Liver (tissue), 9 donors: ENCODE measurements around the gene CEP135. TPM values are rescaled to one million over a fixed set of nuclear protein-coding genes. Genes with fewer than 3 reads are reported as not detected.

ENCODE experiments used
- DNase-seq: peaks from one replicate; pipeline ENCODE4 v3.0.0-alpha.2; 2017; ENCODE audit warnings: low spot score
- H3K27ac ChIP-seq, 2 donors: one replicate each; pipeline ENCODE4 v1.7.0; 2013; ENCODE audit warnings: inconsistent platforms in 2 of 2, low read length in 2 of 2, control low read depth in 1 of 2, low read depth in 1 of 2, mild to moderate bottlenecking in 1 of 2
- H3K27me3 ChIP-seq, 4 donors: one replicate each; pipeline versions ENCODE4 v1.6.1 to v1.7.0; 2013; ENCODE audit warnings: low read length in 3 of 4, inconsistent platforms in 1 of 4, mild to moderate bottlenecking in 1 of 4, moderate library complexity in 1 of 4; ENCODE audit not compliant: control insufficient read depth in 4 of 4, insufficient read depth in 4 of 4
- H3K36me3 ChIP-seq, 4 donors: one replicate each; pipeline versions ENCODE4 v1.6.1 to v1.7.0; 2013; ENCODE audit warnings: low read length in 3 of 4, mild to moderate bottlenecking in 3 of 4, low read depth in 1 of 4, moderate library complexity in 1 of 4; ENCODE audit not compliant: control insufficient read depth in 4 of 4, insufficient read depth in 3 of 4
- H3K4me1 ChIP-seq, 4 donors: one replicate each; pipeline versions ENCODE4 v1.6.1 to v1.7.0; 2013; ENCODE audit warnings: low read length in 3 of 4, mild to moderate bottlenecking in 3 of 4, moderate library complexity in 1 of 4; ENCODE audit not compliant: control insufficient read depth in 4 of 4, insufficient read depth in 4 of 4
- H3K4me3 ChIP-seq, 3 donors: one replicate each; pipeline versions ENCODE4 v1.6.1 to v1.7.0; 2013; ENCODE audit warnings: low read length in 3 of 3, control low read depth in 1 of 3, low read depth in 1 of 3, mild to moderate bottlenecking in 1 of 3
- H3K9ac ChIP-seq, 2 donors: one replicate each; pipeline ENCODE4 v1.7.0; 2013; ENCODE audit warnings: low read length in 2 of 2, mild to moderate bottlenecking in 2 of 2, moderate library complexity in 2 of 2, control low read depth in 1 of 2, low read depth in 1 of 2
- H3K9me3 ChIP-seq, 4 donors: one replicate each; pipeline versions ENCODE4 v1.6.1 to v1.7.0; 2013; ENCODE audit warnings: low read length in 3 of 4; ENCODE audit not compliant: control insufficient read depth in 4 of 4
- CTCF ChIP-seq: fragments of 150-350 bp; IDR thresholded peaks from 2 replicates; pipeline ENCODE4 v1.5.1; 2017; ENCODE audit warnings: improper control_type of control experiment, low read depth, low read length; ENCODE audit not compliant: missing input control
- EGR1 ChIP-seq, 2 donors: IDR thresholded peaks; 2 replicates each; pipeline ENCODE4 v1.6.1; 2016 to 2018; ENCODE audit warnings: antibody characterized with exemption in 2 of 2, low read depth in 2 of 2
- FOXA1 ChIP-seq: IDR thresholded peaks from 2 replicates; pipeline ENCODE4 v1.6.1; 2016; ENCODE audit warnings: antibody characterized with exemption
- GABPA ChIP-seq, 2 donors: IDR thresholded peaks in 1 of 2; conservative IDR thresholded peaks in 1 of 2; 2 replicates each; pipeline ENCODE4 v1.6.1; 2016; ENCODE audit warnings: antibody characterized with exemption in 2 of 2, mild to moderate bottlenecking in 1 of 2, moderate library complexity in 1 of 2
- HNF4A ChIP-seq, 2 donors: conservative IDR thresholded peaks; 2 replicates each; pipeline ENCODE4 v1.6.1; 2016; ENCODE audit warnings: antibody characterized with exemption in 2 of 2, mild to moderate bottlenecking in 2 of 2
- HNF4G ChIP-seq: IDR thresholded peaks from 2 replicates; pipeline ENCODE4 v1.6.1; 2016; ENCODE audit warnings: antibody characterized with exemption
- JUND ChIP-seq, 2 donors: IDR thresholded peaks; 2 replicates each; pipeline ENCODE4 v1.6.1; 2016; ENCODE audit warnings: antibody characterized with exemption in 2 of 2
- MAX ChIP-seq: IDR thresholded peaks from 2 replicates; pipeline ENCODE4 v1.6.1; 2016; ENCODE audit warnings: antibody characterized with exemption
- NR2F2 ChIP-seq: IDR thresholded peaks from 2 replicates; pipeline ENCODE4 v1.6.1; 2016; ENCODE audit warnings: antibody characterized with exemption
- RAD21 ChIP-seq, 2 donors: IDR thresholded peaks; 2 replicates each; pipeline ENCODE4 v1.6.1; 2016; ENCODE audit warnings: antibody characterized with exemption in 2 of 2, mild to moderate bottlenecking in 2 of 2
- RXRA ChIP-seq, 2 donors: IDR thresholded peaks; 2 replicates each; pipeline ENCODE4 v1.6.1; 2017 to 2018; ENCODE audit warnings: antibody characterized with exemption in 2 of 2, mild to moderate bottlenecking in 1 of 2
- SP1 ChIP-seq: IDR thresholded peaks from 2 replicates; pipeline ENCODE4 v1.6.1; 2018; ENCODE audit warnings: antibody characterized with exemption, mild to moderate bottlenecking
- ZBTB33 ChIP-seq: IDR thresholded peaks from 2 replicates; pipeline ENCODE4 v1.6.1; 2016; ENCODE audit warnings: antibody characterized with exemption
- whole genome bisulfite sequencing: extraction: QIAGEN DNeasy Blood & Tissue Kit; methylation state at CpG from one replicate; pipeline ENCODE4 v1.1.7; 2013; 5-methylcytosine and 5-hydroxymethylcytosine counted together
- polyA plus RNA-seq, 2 donors: library from polyadenylated mRNA; stranded (reverse) in 1 of 2; unstranded in 1 of 2; fragments of 200-250 nt in 1 of 2; fragments of >200 nt in 1 of 2; fragmentation: Nextera tagmentation in 1 of 2; extraction: Ambion mirVana in 1 of 2; gene quantifications; one replicate each; pipeline versions ENCODE4 v1.2.1 to v1.2.3, GENCODE V29; 2013 to 2015
- total RNA-seq, 2 donors: library from RNA; depleted of rRNA; stranded (reverse); fragments of >200 nt; gene quantifications; one replicate each; pipeline ENCODE4 v1.2.3, GENCODE V29; 2014
- donor health status: healthy.
- donor health status: healthy.
- donor health status: healthy.
- donor health status: healthy.
- donor health status: healthy.

CEP135 gene
- total and polyA plus RNA-seq, 4 donors = 0.47 to 9.8 (median 1.9) TPM

- H3K4me1 ChIP-seq = peaks cover 6 to 14% (median 11%) of the 10 kb centered on the region in 4 donors
- 76% methylated on average over 7 of the region's 7 CpGs for WGBS
- TF ChIP-seq ZBTB33 (no peak), SP1 (no peak), HNF4A (conservative IDR thresholded peaks at IDR 0.05) (no peak)
Measured at GRCh38 chr4:56051029-56051709, 102.4 kb downstream of the CEP135 start.

GRCh38 chr4:56051710-56052075, 102.9 kb downstream of the CEP135 start:
- WGBS = 95% methylated on average over 1 of the region's 1 CpG

More at GRCh38 chr4:56051029-56051709, 102.4 kb downstream of the CEP135 start:
- H3K27ac ChIP-seq = no peak overlapping the region
- no peaks in the 10 kb centered on the region for H3K9me3 ChIP-seq
- peaks cover 0 to 11% (median 6%) of the 10 kb centered on the region in 4 donors for H3K27me3 ChIP-seq
- no peak overlapping the region for H3K4me3 ChIP-seq
- no peak for DNase-seq
- H3K36me3 ChIP-seq = no peaks in the 10 kb centered on the region
- H3K9ac ChIP-seq = no peak overlapping the region

GRCh38 chr4:56052481-56052880, 103.7 kb downstream of the CEP135 start:
- Histone ChIP-seq H3K27me3 (peaks cover 0 to 11% (median 6%) of the 10 kb centered on the region in 4 donors), H3K4me3 (no peak overlapping the region), H3K36me3 (no peaks in the 10 kb centered on the region), H3K27ac (no peak overlapping the region), H3K9me3 (no peaks in the 10 kb centered on the region), H3K4me1 (peaks cover 6 to 14% (median 11%) of the 10 kb centered on the region in 4 donors), H3K9ac (no peak overlapping the region)
- 85% methylated on average over 1 of the region's 1 CpG for WGBS
- no peak for TF ChIP-seq MAX
- TF ChIP-seq HNF4A (conservative IDR thresholded peaks at IDR 0.05) = no peak
- TF ChIP-seq HNF4G = no peak
- no peak for TF ChIP-seq FOXA1
- no peak for TF ChIP-seq RXRA (IDR thresholded peaks at IDR 0.05)
- TF ChIP-seq GABPA (IDR thresholded peaks at IDR 0.05 in 1 of 2, conservative IDR thresholded peaks at IDR 0.05 in 1 of 2) = no peak
- no peak for TF ChIP-seq NR2F2
- TF ChIP-seq CTCF = no peak
- TF ChIP-seq JUND (IDR thresholded peaks at IDR 0.05) = no peak
- TF ChIP-seq RAD21 (IDR thresholded peaks at IDR 0.05) = no peak
- no peak for DNase-seq

More at GRCh38 chr4:56051710-56052075, 102.9 kb downstream of the CEP135 start:
- TF ChIP-seq FOXA1 (no peak), SP1 (no peak), EGR1 (IDR thresholded peaks at IDR 0.05; ENCODE audit: low read depth in 2 of 2) (no peak)
- Histone ChIP-seq H3K9me3 (no peaks in the 10 kb centered on the region), H3K27ac (no peak overlapping the region), H3K4me3 (no peak overlapping the region), H3K27me3 (peaks cover 0 to 11% (median 6%) of the 10 kb centered on the region in 4 donors), H3K4me1 (peaks cover 6 to 14% (median 11%) of the 10 kb centered on the region in 4 donors), H3K36me3 (no peaks in the 10 kb centered on the region), H3K9ac (no peak overlapping the region)
- DNase-seq = no peak
